MM.1S (cell line): ENCODE measurements around the gene CPNE1.

Source experiments
- EZH2 ChIP-seq: fragments of 300-600 bp; sonication (generic); optimal IDR thresholded peaks from 2 replicates; pipeline ENCODE3; 2017; ENCODE audit warnings: low read depth, mild to moderate bottlenecking, antibody characterized with exemption, low read length, mixed read lengths
- TF ChIP-seq, protein P1 (sequence below): fragments of 300-600 bp; sonication (generic); IDR thresholded peaks from 2 replicates; pipeline ENCODE4 v1.5.1; 2016; ENCODE audit warnings: antibody characterized with exemption, low read length, mixed read lengths

DNA sequence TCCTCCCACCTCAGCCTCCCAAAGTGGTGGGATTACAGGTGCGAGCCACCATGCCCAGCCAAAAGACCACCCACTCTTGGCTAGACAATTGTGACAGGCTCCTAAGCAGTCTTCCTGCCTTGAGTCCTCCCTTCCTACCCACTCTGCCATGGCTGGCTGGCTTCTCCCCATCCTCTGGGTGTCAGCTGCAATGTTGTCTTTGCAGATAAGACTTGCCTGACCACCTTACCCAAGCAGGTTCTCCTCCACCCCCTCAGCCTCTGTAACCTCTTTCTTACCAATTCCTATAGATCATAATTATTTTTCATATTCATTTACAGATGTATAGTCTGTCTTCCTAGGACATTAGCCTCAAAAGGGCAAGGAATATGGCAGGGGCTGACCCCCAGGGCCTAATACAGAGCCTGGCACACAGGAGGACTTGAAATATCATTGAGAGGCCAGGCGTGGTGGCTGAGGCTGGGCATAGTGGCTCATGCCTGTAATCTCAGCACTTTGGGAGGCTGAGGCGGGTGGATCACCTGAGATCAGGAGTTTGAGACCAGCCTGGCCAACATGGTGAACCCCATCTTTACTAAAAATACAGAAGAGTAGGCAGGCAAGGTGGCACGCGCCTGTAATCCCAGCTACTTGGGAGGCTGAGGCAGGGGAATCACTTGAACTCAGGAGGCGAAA, 77.8 kb downstream of the CPNE1 start:
- TF ChIP-seq, protein P1, sequence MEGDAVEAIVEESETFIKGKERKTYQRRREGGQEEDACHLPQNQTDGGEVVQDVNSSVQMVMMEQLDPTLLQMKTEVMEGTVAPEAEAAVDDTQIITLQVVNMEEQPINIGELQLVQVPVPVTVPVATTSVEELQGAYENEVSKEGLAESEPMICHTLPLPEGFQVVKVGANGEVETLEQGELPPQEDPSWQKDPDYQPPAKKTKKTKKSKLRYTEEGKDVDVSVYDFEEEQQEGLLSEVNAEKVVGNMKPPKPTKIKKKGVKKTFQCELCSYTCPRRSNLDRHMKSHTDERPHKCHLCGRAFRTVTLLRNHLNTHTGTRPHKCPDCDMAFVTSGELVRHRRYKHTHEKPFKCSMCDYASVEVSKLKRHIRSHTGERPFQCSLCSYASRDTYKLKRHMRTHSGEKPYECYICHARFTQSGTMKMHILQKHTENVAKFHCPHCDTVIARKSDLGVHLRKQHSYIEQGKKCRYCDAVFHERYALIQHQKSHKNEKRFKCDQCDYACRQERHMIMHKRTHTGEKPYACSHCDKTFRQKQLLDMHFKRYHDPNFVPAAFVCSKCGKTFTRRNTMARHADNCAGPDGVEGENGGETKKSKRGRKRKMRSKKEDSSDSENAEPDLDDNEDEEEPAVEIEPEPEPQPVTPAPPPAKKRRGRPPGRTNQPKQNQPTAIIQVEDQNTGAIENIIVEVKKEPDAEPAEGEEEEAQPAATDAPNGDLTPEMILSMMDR, result no peak
- no peak for TF ChIP-seq EZH2
